Activated CD4-positive, alpha-beta T cell treated with anti-CD3 and anti-CD28 coated beads, Interleukin-2, amount 50 U/mL, for 16 hours (primary cell): ENCODE results near the gene JAKMIP1.
"Not testable (repeated sequence)": the region's sequence is repeated elsewhere in the genome, so short reads cannot be mapped to it uniquely, and the experiment has no call there.

Experiments
- DNase-seq: peaks from one replicate; pipeline ENCODE4 v3.0.0-alpha.2; 2020

JAKMIP1 gene

GRCh38 chr4:6028168-6028567, 172.2 kb downstream of the JAKMIP1 start:
- DNase-seq = no peak

DNA sequence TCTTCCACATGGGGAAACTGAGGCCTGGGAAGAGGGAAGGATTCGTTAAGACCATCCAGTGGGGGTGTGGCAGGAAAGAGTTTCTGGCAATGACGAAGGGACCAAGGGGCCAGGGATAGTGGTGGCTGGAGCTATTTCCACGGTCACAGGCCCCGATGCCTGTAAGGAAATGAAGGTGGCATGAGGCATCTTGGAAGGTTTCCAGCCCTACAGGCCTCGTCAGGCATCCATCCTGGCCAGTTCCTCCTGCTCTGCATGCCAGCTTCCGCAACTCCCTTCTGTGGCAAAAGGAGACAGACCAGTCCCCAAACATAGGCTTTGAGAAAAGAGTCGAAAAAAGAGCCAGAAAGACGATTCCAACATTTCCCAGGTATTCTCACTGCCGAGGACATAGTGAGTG, 173.0 kb downstream of the JAKMIP1 start:
- no peak for DNase-seq

DNA sequence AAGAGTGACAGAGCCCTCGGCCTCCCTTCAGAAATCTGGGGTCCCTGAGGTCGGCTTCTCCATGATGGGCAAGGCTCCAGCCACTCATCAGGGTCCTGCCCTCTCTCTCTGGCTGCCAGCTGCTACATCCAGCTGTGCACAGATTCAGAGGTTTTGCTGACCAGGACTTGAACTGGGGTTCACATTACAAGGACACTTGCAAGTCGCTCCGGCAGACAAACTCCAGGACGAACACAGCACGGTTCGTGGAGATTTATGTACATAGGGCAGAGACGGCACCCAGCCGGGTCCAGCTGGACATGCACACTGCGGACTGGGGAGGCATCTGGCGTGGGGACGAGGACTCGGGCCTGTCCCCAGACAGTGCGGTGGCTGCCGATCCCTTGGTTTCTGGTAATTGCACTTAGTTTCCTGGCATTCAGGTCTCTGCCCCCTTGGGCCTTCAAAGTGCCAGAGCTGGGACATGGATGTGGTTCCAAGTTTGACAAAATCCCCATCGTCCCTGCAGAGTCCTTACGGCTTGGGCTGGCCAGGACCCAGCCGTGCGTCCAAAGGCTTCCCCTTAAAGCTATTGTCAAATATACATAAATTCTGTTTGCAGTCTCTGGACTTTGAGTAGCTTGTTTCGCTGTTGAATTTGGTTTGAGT, 175.9 kb downstream of the JAKMIP1 start:
- DNase-seq = no peak

- no peak for DNase-seq
These were observed 176.6 kb downstream of the JAKMIP1 start for GRCh38 chr4:6023731-6024130.

DNA sequence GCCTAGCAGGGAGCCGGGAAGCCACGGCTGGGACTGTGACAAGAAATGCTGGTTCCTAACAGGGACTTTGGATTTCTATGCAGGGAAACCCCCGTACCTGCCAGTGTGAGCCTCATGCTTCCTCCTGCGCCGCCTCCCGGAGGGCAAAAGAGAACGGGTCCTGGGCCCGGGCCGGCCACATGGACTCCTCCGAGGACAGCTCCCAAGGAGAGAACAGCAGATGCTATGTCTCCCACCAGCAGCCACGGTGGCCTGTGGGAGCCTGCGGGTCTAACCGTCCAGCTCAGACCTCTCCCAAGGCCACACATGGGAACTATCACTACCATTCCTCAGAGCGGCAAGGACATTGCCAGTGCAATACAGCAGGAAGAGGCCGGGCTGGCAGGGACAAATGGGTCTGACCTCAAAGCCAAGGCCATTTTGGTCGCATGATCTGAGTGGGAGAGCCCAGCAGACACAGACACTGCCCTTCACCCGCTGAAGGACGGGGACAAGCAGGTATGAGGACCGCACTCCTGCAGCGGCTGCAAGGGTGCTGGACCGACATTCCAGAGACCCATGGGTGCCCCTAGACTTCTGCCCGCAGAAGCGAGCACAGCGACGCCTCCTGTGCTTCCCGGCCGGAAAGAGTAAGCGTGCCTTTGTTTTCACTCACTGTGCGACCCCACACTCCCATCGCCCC, 177.6 kb downstream of the JAKMIP1 start:
- DNase-seq = no peak

DNA sequence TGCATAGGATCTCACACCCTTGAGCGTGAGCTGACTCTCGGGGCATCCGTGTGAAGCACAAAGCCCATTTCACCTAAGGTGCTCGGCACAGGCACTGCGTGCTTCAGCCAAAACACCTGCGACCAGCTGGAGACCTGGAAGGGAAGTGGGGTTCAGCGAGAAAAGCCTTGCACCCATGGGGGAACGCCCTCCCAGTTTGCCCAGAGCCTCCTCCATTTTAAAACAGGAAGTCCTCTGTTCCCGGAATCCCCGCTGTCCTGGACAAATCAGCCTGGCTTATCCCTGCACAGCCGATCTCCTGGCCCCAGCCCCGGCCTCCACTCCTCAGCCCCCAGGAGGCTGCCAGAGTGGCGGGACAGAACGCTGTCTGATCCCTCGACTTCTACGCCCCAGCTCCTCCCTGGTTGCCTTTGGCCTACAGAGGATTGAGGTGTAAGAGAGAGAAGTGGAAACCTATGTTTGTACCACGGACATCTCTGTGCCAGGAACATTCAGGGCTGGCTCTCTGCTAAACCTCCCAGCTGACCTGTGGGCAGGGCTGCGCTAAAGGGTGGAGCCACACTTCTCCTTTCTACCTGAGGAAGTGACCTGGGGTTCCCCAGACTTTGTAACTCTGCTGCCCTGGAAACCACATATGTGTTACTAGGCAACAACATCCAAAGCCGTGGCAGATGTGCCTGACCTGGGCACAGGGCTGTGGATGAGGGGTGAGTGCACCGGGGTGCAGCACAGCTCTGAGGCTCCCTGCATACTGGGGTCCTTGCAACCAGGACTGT, 178.3 kb downstream of the JAKMIP1 start:
- DNase-seq = no peak

- DNase-seq = no peak
These were observed 179.7 kb downstream of the JAKMIP1 start for GRCh38 chr4:6020613-6021012.

DNA sequence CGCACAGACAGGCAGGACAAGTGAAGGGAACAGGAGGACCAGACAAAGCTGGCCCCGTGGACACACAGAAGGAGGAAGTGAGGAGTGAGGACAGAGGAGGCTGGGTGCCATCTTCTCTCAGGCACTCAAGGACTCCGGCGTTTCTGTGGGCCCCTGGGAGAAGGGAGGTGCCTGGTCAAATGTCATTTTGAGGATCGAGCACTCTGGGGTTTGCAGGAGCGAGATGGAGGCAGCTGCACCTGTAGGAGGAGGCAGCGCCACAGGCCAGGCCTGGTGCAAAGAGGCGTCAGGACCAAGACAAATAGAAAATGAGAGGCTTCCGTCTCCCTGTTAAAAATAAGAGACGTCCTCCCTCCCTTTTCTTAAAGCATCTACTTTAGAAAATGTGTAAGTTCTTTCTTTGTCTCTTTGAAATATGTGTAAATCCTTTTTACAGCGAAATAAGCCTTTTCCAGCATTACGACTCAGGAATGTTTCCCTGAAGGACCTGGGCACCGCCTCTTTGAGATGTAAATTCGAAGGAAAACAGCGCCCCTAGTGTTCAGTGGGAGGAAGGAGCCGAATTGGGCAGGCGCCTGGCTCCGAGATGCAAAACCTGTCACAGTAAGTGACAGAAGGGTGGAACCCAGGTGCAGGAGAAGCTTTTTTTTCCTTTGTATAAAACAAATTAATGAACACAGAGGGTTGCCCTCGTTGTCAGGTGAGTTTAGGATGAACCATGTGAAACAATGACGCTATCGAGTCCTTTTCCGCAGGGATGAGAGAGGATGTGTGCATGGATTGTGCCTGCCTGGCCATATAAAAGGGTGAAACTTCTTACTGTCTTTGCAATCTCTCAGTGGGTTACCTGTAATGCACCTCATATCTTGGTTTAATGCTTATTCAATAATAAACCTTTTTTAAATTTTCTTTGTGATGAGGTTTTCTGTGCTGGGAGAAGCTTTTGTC, 180.8 kb downstream of the JAKMIP1 start:
- peak; percentile 53 for DNase-seq

DNA sequence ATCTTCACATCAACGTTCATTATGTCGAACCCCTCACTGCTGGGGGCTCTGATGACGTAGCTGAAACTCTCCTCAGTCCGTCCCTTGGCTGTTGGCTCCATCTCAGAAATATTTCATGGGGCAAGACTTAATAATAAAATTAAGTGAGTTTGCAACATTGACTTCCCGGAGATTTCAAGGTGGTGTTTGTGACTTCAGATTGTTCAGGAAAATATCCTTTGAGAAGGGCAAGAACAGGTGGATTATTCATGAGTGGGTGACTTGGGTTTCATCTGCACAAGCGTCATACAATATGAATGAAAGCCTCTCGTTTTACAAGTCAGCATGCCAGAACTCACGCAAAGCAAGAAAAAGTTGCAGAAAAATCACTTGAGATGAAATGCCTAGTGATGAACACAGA, 182.0 kb downstream of the JAKMIP1 start, which contains the start of gene C4orf50:
Gene C4orf50, minus strand, starts transcription at position 101 of the 400 bp plus-strand sequence.
- no peak for DNase-seq

DNA sequence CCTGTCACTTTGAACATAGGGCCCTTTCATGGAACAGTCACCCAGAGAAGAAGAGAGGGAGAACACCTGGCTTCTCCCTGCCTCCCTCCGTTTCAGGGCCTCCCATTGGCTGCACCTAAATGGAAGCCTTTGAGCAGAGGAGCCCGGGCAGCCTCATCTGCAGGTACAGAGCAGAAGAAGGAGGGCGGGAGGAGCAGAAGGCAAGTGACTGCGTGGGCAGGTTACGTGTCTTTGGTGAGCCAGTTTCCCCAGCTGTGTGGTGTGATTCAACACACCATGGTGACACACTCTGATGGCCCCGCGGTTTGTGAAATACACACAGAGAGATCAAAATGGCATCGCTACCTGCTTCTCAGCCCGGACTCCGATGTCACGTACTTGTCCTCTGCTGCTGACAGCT, 182.5 kb downstream of the JAKMIP1 start:
- DNase-seq = no peak

DNA sequence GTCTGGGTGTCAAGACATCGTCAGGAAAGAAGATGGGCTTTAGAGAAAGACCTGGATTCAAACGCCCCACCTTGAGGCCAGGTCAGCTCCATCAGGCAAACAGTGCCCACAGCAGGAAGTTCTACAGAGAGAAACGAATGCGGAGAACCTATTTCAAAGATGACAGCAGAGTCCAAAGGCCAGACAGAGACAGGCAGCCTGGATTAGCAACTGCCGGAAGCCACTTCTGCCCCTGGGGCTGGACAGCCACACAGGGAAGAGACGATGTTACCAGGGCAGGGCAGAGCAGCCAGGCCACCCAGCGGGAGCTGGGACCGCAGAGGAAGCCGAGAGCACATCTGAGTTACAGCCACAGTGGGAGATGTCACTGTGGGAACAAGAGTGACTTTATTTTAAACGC, 183.3 kb downstream of the JAKMIP1 start:
- no peak for DNase-seq

GRCh38 chr4:6013564-6013963, 186.8 kb downstream of the JAKMIP1 start:
- no peak for DNase-seq

GRCh38 chr4:6012200-6012599, 188.1 kb downstream of the JAKMIP1 start:
- no peak for DNase-seq

- DNase-seq = no peak
These were observed 188.7 kb downstream of the JAKMIP1 start for GRCh38 chr4:6011686-6012085.

GRCh38 chr4:6011271-6011671, 189.1 kb downstream of the JAKMIP1 start:
- DNase-seq = no peak

DNA sequence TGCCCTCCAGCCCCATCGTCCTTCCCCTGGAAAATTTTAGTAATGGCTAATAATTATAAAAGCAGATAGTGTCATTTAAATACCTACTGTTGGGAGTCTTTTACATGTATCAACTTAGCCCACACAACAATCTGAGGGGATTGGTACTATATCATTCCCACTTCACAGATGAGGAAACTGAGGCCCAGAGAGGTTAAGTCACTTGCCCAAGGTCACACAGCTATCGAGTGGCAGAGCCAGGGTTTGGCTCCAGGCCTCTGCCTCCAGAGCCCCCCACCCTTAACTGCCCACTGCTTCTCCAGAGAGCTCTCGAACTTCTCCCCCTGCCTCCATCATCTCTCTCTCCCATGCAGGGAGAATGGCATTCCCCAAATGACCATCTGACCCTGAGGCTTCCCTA, 189.6 kb downstream of the JAKMIP1 start:
- no peak for DNase-seq

DNA sequence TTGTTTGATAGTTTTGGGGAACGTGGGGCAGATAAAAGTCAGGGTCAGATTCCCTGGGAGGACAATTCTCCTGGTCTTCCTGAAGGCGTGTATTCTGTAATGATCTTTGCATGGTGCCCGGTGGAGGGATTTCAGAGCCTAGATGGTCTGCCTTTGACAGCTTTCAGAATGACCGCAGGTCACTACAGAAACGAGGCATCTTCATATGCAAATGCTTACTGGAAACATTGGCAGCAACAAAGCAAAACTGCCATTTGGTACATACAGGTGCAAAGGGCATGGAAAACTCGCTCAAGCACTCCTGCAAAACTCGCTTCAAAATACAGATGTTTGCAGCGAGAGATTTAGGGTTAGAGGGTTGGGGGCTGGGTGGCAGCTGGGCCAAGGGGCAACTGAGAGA, 190.9 kb downstream of the JAKMIP1 start:
- DNase-seq = no peak

DNA sequence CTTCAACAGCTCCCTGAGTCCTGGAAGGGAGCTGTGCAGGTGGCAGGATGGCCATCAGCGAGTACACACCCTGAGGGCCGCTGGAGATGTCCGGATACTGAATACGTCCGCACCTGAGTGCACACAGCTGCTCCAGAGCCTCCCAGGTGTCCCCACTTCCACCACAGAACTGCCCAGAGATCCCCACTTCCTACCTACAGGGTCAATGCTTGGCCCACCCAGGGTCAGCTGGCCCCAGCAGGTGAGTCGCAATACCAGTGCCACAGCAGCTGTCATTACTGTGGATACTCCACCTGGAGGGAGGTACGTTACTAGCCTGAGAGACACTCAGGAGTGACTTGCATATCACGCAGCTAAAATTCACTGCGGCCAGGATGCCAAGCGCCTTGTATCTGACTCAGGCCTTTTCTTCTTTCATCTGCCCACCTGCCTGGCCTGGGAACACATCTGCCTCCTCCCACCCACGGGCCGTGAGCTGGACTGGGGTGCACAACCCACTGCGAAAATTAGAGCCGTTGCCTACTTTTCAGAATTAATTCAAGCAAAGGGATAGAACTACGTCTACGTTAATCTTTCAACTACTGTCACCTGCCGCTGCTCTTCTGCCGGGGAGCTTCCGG, 191.5 kb downstream of the JAKMIP1 start:
- no peak for DNase-seq

- no peak for DNase-seq
These were observed 192.2 kb downstream of the JAKMIP1 start for GRCh38 chr4:6008092-6008551.

GRCh38 chr4:6005175-6005574, 195.2 kb downstream of the JAKMIP1 start:
- DNase-seq = no peak

- DNase-seq = not testable (repeated sequence)
These were observed 196.9 kb downstream of the JAKMIP1 start for GRCh38 chr4:6003485-6003884.

- DNase-seq = no peak
These were observed 197.4 kb downstream of the JAKMIP1 start for GRCh38 chr4:6002926-6003325.
